D721Med (cell line): ENCODE measurements around the gene APC.

Experiments used
- DNase-seq: peaks from one replicate; pipeline ENCODE4 v3.0.0; 2011; ENCODE audit warnings: low spot score; ENCODE audit not compliant: insufficient read length
- FAIRE-seq: peaks from 2 replicates; lab custom pipeline; 2011; peaks lifted over from hg19 to GRCh38; lab: Jason Lieb, UNC
- TF ChIP-seq, protein P1 (sequence below): IDR thresholded peaks from 2 replicates; pipeline ENCODE4 v1.5.1; 2012; ENCODE audit warnings: mild to moderate bottlenecking, control low read depth; ENCODE audit not compliant: insufficient read depth; ENCODE audit errors: missing control alignments

APC gene

DNA sequence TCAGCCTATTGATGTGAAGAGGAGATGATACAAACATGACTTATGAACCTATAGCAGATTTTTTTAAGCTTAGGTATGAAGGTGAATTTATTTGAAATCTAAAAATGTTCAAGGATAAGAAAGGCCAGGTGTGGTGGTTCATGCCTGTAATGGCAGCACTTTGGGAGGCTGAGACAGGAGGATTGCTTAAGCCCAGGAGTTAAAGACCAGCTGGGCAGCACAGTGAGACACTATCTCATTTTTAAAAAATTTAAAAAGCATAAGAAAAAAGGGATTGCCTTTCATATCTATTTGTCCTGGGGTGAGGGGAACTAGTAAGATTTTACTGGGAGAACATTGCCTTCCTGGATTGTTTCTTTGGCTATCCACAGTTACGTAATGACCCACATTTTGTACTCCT lies 82.6 kb downstream of the APC start:
- no peak for DNase-seq
- TF ChIP-seq, protein P1, sequence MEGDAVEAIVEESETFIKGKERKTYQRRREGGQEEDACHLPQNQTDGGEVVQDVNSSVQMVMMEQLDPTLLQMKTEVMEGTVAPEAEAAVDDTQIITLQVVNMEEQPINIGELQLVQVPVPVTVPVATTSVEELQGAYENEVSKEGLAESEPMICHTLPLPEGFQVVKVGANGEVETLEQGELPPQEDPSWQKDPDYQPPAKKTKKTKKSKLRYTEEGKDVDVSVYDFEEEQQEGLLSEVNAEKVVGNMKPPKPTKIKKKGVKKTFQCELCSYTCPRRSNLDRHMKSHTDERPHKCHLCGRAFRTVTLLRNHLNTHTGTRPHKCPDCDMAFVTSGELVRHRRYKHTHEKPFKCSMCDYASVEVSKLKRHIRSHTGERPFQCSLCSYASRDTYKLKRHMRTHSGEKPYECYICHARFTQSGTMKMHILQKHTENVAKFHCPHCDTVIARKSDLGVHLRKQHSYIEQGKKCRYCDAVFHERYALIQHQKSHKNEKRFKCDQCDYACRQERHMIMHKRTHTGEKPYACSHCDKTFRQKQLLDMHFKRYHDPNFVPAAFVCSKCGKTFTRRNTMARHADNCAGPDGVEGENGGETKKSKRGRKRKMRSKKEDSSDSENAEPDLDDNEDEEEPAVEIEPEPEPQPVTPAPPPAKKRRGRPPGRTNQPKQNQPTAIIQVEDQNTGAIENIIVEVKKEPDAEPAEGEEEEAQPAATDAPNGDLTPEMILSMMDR = no peak
- no peak for FAIRE-seq

DNA sequence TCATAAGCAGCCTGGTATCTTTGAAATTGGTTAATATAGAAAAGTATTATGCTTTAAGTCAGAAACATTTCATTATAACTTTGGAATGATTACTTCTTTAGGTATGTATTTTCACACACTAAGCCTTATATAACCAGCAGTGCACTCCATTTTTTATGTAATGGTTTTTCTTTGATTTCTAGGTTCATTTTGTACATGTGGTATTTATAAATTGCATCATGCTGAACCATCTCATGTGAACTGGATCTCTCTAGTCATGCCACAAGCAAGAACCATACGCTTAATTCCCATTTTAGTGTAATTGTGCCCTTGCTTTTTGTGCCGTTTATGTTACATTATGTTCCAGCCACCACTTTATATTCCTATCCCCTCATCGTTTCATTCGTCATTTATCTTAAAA lies 84.8 kb downstream of the APC start:
- TF ChIP-seq, protein P1 = no peak
- DNase-seq = no peak
- FAIRE-seq = no peak

DNA sequence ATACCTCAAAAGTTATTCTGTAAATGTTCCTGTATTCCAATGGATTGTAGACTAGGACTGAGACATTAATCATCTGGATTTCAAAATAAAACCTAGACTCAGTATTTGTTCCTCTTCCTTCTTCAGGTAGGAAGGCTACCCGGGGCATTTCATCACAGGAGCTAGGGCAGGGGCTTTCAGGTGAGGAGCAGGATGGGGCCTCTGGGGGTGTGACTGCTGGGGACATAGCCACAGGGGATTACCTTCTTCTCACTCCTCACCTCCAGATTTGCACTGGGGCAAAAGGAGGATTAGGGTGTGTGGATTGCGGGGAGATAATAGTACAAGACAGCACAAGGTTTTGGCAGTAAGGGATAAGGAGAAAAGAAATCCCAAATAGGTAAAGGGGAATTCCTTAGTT lies 85.5 kb downstream of the APC start:
- DNase-seq = no peak
- no peak for FAIRE-seq
- TF ChIP-seq, protein P1 = no peak

DNA sequence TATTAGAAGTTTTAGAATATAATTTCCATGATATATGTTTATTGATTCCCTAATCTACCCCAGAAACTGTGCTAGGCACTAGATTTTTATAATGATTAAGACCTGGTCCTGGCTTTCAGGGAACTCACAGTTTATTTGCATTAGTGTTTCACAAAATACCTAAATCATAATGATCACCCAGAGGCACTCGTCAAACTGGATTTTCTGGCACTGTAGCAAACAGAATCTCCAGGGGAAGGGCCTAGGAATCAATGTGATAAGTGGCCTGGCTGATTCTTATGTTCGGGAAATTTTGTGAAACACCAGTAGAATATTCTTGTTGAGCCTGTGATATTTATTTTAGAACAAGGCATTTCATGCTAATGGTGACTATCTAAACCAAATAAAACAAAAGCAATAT lies 86.0 kb downstream of the APC start:
- no peak for DNase-seq
- no peak for FAIRE-seq
- TF ChIP-seq, protein P1 = no peak

DNA sequence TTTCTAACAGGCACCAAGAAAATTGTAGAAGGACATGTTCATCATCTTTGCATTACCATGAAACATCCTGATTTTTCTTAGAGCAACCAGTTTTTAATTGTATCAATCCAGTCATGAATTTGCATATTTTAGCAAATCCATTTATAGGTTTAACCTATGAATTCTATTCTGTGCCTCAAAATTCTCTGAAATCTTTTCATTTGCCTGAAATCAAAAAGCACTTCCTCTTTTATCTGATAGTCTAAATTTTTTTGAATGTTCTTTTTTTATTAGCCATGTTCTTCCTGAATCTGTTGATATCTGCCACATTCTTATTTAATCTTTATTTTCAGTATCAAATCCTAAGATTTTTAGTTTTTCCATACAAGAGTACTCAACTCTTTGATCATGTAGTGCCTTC lies 86.5 kb downstream of the APC start:
- FAIRE-seq (no peak), DNase-seq (no peak)
- TF ChIP-seq, protein P1 = no peak

DNA sequence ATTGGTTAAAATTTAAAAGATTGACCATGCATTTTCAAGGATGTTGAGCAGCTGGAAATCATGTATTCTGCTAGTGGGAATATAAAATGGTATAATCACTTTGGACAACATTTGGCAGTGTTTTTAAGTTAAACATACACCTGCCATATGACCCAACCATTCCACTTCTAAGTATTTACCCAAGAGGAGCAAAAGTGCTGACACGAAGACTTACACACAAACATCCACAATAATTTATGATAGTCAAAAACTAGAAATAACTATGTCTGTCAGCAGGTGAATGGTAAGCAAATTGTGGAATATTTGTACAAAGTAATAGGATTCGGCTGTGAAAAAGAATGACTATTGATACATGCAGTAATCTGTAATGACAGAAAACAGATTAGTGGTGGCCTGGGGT lies 92.7 kb downstream of the APC start:
- DNase-seq = no peak
- TF ChIP-seq, protein P1 = no peak
- FAIRE-seq = no peak

DNA sequence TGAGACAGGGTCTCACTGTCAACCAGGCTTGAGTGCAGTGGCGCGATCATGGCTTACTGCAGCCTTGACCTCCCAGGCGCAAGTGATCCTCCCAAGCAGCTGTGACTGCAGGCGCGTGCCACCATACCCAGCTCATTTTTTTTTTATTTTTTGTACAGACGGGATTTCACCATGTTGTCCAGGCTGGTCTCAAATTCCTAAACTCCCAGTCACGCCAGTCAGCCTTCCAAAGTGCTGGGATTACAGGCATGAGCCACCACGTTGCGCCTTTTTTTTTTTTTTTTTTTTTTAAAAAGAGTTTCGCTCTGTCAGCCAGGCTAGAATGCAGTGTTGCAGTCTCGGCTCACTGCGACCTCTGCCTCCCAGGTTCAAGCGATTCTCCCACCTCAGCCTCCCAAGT lies 96.3 kb downstream of the APC start:
- FAIRE-seq (no peak), DNase-seq (no peak)

More for the DNA sequence above, 96.3 kb downstream of the APC start:
- TF ChIP-seq, protein P1 = no peak
